Thyroid gland (tissue), 4 donors: Measurements from ENCODE around the gene MED22. TPM values are rescaled to one million over a fixed set of nuclear protein-coding genes. Genes with fewer than 3 reads are reported as not detected.

ENCODE experiments used
- DNase-seq, 2 donors: peaks; one replicate each; pipeline ENCODE4 v3.0.0-alpha.2; 2019
- H3K27ac ChIP-seq, 3 donors: fragments of 200-600 bp; sonication (generic); 1 replicate in 2 of 3; 2 replicates in 1 of 3; pipeline ENCODE4 v1.5.1; 2016 to 2019; ENCODE audit warnings: mild to moderate bottlenecking in 1 of 3, moderate library complexity in 1 of 3
- H3K27me3 ChIP-seq: fragments of 200-600 bp; sonication (generic); one replicate; pipeline ENCODE4 v1.5.1; 2019
- H3K36me3 ChIP-seq, 2 donors: fragments of 200-600 bp; sonication (generic); one replicate each; pipeline ENCODE4 v1.5.1; 2016 to 2019
- H3K4me1 ChIP-seq, 2 donors: fragments of 200-600 bp; sonication (generic); one replicate each; pipeline ENCODE4 v1.5.1; 2017 to 2019
- H3K4me3 ChIP-seq, 3 donors: fragments of 200-600 bp; sonication (generic); replicated peaks in 1 of 3; 1 replicate in 2 of 3; 2 replicates in 1 of 3; pipeline ENCODE4 v1.5.1; 2016; ENCODE audit warnings: mild to moderate bottlenecking in 1 of 3
- H3K9me3 ChIP-seq: fragments of 200-600 bp; sonication (generic); one replicate; pipeline ENCODE4 v1.5.1; 2017
- POLR2A ChIP-seq, 2 donors: fragments of 450-650 bp; IDR thresholded peaks; one replicate each; pipeline ENCODE4 v1.6.1; 2017; ENCODE audit warnings: antibody characterized with exemption in 2 of 2, mild to moderate bottlenecking in 2 of 2, moderate library complexity in 1 of 2
- WGBS, 2 donors: methylation state at CpG; one replicate each; pipeline ENCODE4 v1.1.5; 2017; 5-methylcytosine and 5-hydroxymethylcytosine counted together
- intact Hi-C: fragments of 100-400 bp; cut with DNase I; formaldehyde crosslinking; loops from one replicate; pipeline ENCODE4 v1.15.1; 2023
- total RNA-seq, 4 donors: library from RNA; depleted of rRNA; stranded (reverse); fragments of >200 nt; gene quantifications; one replicate each; pipeline ENCODE4 v1.2.3, GENCODE V29; 2016
- TF ChIP-seq, protein P1 (sequence below), 6 experiments: fragments of 200-600 bp in 3 of 6; fragments of 450-650 bp in 3 of 6; sonication (generic) in 3 of 6; IDR thresholded peaks; one replicate each; pipeline ENCODE4 v1.5.1; 2016 to 2019; ENCODE audit warnings: antibody characterized with exemption in 6 of 6, mild to moderate bottlenecking in 2 of 6, inconsistent platforms in 1 of 6, moderate library complexity in 1 of 6

MED22 gene
- total RNA-seq, 4 donors from 2014 or later: 41.9 to 58.2 (median 48.6) TPM

DNA sequence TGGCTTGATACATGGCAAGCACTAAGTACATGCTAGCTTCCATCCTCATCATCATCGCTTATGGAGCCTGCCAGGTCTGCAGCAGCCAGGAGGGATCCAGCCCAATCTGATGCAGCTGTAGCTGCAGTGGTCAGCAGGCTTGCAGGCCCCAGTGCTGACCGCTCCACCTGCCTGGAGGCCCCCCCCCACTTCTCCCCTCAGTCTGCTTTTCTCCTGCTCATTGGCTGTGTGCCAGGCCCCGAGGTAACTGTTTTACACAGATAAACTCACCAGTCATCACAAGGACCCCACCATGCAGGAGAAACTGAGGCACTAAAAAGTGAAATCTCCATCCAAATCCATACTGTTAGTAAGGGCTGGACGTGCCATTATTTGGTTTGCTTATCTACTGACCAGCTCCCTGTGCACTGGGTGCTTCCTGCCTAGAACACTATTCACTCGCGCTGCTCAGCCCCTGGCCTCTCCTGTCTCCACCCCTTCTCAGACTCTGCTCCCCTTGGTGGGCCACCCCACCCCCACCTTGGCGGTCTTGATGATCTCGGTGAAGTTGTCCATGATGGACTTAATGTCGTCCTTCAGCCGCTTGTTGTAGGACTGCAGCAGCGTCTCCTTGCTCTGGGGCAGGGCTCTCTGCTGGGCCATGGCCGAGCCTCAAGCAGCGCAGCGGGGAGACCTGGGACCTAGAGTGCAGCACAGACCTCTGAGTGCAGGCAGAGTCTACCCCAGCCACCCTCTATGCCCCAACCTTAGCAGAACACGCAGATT, 1.7 kb downstream of the MED22 start:
- Histone ChIP-seq H3K4me1 (peaks cover 16 to 22% of the 10 kb centered on the region in 2 donors), H3K27ac (peak overlapping the region in 1 of 3 donors; percentile 25)
- intact Hi-C loops: no loop called here

DNA sequence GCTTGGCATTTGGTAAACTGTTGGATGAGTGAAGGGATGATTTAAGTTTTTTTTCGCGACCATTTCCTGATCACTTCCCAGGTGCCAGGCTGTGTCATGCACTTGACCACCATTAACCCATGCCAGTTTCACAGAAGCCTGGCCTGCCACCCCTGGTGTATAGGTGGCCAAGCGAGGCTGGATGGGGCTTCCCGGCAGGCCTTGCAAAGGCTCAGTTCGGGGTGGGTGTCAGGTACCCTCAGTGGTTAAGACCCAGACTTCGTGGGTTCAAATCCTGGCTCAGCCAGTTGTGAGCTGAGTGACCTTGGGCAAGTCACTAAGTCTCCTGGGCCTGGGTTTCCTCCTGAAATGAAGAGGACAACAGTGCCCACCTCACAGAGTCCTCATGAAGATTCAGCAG, 2.3 kb downstream of the MED22 start:
- 97 to 99% methylated on average over 4 to 6 of the region's 6 CpGs for WGBS, 2 donors
- Histone ChIP-seq H3K27ac (no peak overlapping the region), H3K4me3 (no peak overlapping the region), H3K36me3 (peaks cover 38 to 46% of the 10 kb centered on the region in 2 donors), H3K9me3 (no peaks in the 10 kb centered on the region), H3K4me1 (peaks cover 16 to 22% of the 10 kb centered on the region in 2 donors), H3K27me3 (no peaks in the 10 kb centered on the region)
- DNase-seq: no peak
- intact Hi-C loops: no loop called here
- TF ChIP-seq, protein P1, sequence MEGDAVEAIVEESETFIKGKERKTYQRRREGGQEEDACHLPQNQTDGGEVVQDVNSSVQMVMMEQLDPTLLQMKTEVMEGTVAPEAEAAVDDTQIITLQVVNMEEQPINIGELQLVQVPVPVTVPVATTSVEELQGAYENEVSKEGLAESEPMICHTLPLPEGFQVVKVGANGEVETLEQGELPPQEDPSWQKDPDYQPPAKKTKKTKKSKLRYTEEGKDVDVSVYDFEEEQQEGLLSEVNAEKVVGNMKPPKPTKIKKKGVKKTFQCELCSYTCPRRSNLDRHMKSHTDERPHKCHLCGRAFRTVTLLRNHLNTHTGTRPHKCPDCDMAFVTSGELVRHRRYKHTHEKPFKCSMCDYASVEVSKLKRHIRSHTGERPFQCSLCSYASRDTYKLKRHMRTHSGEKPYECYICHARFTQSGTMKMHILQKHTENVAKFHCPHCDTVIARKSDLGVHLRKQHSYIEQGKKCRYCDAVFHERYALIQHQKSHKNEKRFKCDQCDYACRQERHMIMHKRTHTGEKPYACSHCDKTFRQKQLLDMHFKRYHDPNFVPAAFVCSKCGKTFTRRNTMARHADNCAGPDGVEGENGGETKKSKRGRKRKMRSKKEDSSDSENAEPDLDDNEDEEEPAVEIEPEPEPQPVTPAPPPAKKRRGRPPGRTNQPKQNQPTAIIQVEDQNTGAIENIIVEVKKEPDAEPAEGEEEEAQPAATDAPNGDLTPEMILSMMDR (IDR thresholded peaks at IDR 0.05): no peak
- TF ChIP-seq POLR2A (IDR thresholded peaks at IDR 0.05): no peak

More for the DNA sequence above, 1.7 kb downstream of the MED22 start:
- Histone ChIP-seq H3K36me3 (peaks cover 44 to 49% of the 10 kb centered on the region in 2 donors), H3K27me3 (no peaks in the 10 kb centered on the region), H3K9me3 (no peaks in the 10 kb centered on the region), H3K4me3 (peak overlapping the region in 1 of 3 donors; percentile 98)
- 79% methylated on average over 15 of the region's 15 CpGs for WGBS, 2 donors
- no peak for TF ChIP-seq POLR2A (IDR thresholded peaks at IDR 0.05)
- TF ChIP-seq, protein P1 (IDR thresholded peaks at IDR 0.05): no peak
- DNase-seq: peak in 1 of 2 donors; percentile 21

DNA sequence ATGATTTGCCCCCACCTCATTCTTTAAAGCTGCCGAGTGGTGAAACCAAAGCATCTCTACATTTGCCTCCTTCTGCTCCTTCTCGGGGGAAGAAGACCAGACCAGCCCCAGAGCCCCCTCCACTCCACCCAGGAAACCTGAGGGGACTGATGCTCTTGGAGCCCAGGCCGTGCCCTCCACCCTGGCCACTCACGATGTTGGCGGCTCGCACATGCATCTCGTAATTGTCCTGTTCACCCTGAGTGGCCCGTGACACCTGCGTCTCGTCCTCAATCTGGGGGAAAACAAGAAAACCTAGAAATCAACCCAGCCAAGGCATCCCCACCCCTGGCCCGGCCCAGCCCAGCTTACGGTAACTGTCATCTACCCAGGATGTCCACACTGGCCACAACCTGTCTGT, 3.0 kb downstream of the MED22 start:
- TF ChIP-seq, protein P1 (IDR thresholded peaks at IDR 0.05): no peak
- TF ChIP-seq POLR2A (IDR thresholded peaks at IDR 0.05): no peak
- DNase-seq: no peak
- H3K27me3 ChIP-seq: no peaks in the 10 kb centered on the region
- H3K9me3 ChIP-seq: no peaks in the 10 kb centered on the region
- intact Hi-C loops: no loop called here
- peaks cover 16 to 22% of the 10 kb centered on the region in 2 donors for H3K4me1 ChIP-seq
- peaks cover 34 to 39% of the 10 kb centered on the region in 2 donors for H3K36me3 ChIP-seq
- 94 to 96% methylated on average over 12 of the region's 12 CpGs for WGBS, 2 donors
- no peak overlapping the region for H3K27ac ChIP-seq
- no peak overlapping the region for H3K4me3 ChIP-seq

DNA sequence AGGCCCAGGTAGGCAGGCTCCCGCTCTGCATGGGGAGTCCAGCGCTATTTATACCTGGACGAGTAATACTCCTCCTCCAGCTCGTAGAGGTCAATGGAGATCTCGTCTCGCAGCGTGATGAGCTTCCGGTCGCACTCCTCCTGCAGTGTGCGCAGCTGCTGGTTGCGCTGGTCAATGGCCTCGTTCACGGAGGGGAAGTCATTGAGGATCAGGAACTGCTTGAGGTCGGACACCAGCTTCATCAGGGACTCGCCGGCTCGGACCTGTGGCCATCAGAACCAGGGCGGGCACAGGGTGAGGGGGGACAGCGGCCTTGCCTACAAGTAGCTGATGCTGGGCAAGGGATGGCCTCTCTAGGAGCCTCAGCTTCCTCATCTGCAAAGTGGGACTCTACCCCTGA, 3.9 kb downstream of the MED22 start:
- no peaks in the 10 kb centered on the region for H3K9me3 ChIP-seq
- no peak overlapping the region for H3K4me3 ChIP-seq
- DNase-seq: no peak
- 94 to 95% methylated on average over 16 to 18 of the region's 19 CpGs for WGBS, 2 donors
- H3K36me3 ChIP-seq: peaks cover 33% of the 10 kb centered on the region in 2 donors
- intact Hi-C loops: no loop called here
- H3K27me3 ChIP-seq: no peaks in the 10 kb centered on the region
- no peak overlapping the region for H3K27ac ChIP-seq
- no peak for TF ChIP-seq POLR2A (IDR thresholded peaks at IDR 0.05)
- TF ChIP-seq, protein P1 (IDR thresholded peaks at IDR 0.05): no peak
- peaks cover 13% of the 10 kb centered on the region in 2 donors for H3K4me1 ChIP-seq

DNA sequence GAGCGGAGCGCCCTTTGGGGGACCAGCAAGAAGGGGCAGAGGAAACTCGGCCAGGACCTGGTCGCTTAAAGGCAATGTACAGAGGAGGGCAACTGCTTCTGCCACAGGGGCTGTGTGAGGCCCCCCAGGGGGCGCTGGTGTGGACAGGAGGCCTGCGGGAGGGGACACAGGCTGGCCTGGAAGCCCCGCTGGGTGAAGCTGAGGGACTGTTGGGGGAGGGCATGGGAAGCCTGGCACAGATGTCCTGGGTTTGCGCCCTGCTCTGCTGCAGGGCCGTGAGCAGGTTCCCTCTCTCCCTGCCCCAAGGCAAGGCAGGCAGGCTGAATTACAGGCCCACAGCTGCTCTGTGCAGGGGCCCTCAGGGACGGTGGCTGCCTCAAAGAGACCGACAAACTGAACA, 5.4 kb downstream of the MED22 start:
- Histone ChIP-seq H3K36me3 (peaks cover 33% of the 10 kb centered on the region in 2 donors), H3K4me3 (no peak overlapping the region), H3K27me3 (no peaks in the 10 kb centered on the region), H3K27ac (no peak overlapping the region), H3K9me3 (no peaks in the 10 kb centered on the region), H3K4me1 (peaks cover 8 to 9% of the 10 kb centered on the region in 2 donors)
- TF ChIP-seq, protein P1 (IDR thresholded peaks at IDR 0.05): no peak
- no peak for TF ChIP-seq POLR2A (IDR thresholded peaks at IDR 0.05)
- intact Hi-C loops: no loop called here
- no peak for DNase-seq
- 83 to 85% methylated on average over 7 to 11 of the region's 11 CpGs for WGBS, 2 donors
